Measurements from ENCODE around the gene NHSL1.
A peak's percentile ranks its signal among the peaks of the same experiment; 100 is the strongest.

The NHSL1 gene

DNA sequence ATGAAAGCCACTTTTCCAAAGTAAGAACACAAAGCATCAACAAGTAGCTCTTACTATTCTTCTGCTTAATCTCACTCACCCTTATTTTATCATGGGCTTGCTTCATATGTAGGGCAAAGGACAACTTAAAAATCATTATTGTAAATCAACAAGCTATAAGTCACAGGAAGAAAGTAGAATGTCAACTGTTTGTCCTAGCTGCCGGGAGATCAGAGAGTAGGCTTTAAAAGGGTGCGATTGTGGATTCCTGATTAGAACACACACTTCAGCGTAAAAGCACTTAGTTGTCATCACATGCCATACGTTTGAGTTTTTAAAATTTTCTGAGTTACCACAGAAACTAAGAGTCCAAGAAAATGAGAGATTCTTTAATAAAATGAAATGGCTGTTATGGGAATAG is 44.4 kb upstream of the NHSL1 start:
- H3K4me1 ChIP-seq (ENCODE audit: control insufficient read depth in 2 of 2, insufficient read depth in 1 of 2, low read depth in 1 of 2, low read length in 2 of 2), result peaks cover 8 to 20% of the 10 kb centered on the region in 2 donors
- H3K4me3 ChIP-seq (ENCODE audit: low read length in 2 of 2), result peak overlapping the region in 1 of 2 donors; percentile 45
- no peak overlapping the region for H2AK5ac ChIP-seq (ENCODE audit: low read depth, low read length)
- no peak overlapping the region for H3K18ac ChIP-seq (ENCODE audit: low read length)
- H3K4me2 ChIP-seq (ENCODE audit: insufficient read depth, low read length, poor library complexity, severe bottlenecking), result no peak overlapping the region
- no peak overlapping the region for H3K23ac ChIP-seq (ENCODE audit: low read depth, low read length, poor library complexity)
- H2BK5ac ChIP-seq (ENCODE audit: low read length), result no peak overlapping the region
- H2BK15ac ChIP-seq (ENCODE audit: low read length), result no peak overlapping the region
- no peak overlapping the region for H4K8ac ChIP-seq (ENCODE audit: low read depth, low read length)
- no peak overlapping the region for H2BK12ac ChIP-seq (ENCODE audit: low read length)
- H2AFZ ChIP-seq (ENCODE audit: low read length), result no peak overlapping the region
- H3K36me3 ChIP-seq (replicated peaks in 1 of 2; ENCODE audit: control insufficient read depth in 2 of 2, insufficient read depth in 2 of 2, low read length in 2 of 2), result peaks cover 0 to 10% of the 10 kb centered on the region in 2 donors
- H3K9ac ChIP-seq (ENCODE audit: low read depth, low read length, poor library complexity), result no peak overlapping the region
- no peak overlapping the region for H3K4ac ChIP-seq (ENCODE audit: low read length)
- peaks cover 0 to 15% of the 10 kb centered on the region in 2 donors for H3K9me3 ChIP-seq (replicated peaks in 1 of 2; ENCODE audit: control insufficient read depth in 2 of 2, insufficient read depth in 1 of 2, low read depth in 1 of 2, low read length in 2 of 2)
- no peaks in the 10 kb centered on the region for H3K79me1 ChIP-seq (ENCODE audit: low read depth, low read length)
- no peak overlapping the region for H3K27ac ChIP-seq (replicated peaks; ENCODE audit: low read length)
- H3K14ac ChIP-seq (ENCODE audit: low read length), result no peak overlapping the region
- DNase-seq (ENCODE audit: low spot score), result no peak
- H3K27me3 ChIP-seq (ENCODE audit: control insufficient read depth in 3 of 3, insufficient read depth in 3 of 3, low read depth in 1 of 3, low read length in 3 of 3), result no peaks in the 10 kb centered on the region
- H2BK120ac ChIP-seq (ENCODE audit: low read depth, low read length), result no peak overlapping the region
- no CpG with 5 or more reads among the region's 4 CpGs for WGBS, 2 donors (ENCODE audit: extremely low coverage in 2 of 2, insufficient read length in 2 of 2, insufficient replicate concordance in 1 of 2)
- no peak overlapping the region for H4K91ac ChIP-seq (ENCODE audit: low read depth, low read length, poor library complexity)

DNA sequence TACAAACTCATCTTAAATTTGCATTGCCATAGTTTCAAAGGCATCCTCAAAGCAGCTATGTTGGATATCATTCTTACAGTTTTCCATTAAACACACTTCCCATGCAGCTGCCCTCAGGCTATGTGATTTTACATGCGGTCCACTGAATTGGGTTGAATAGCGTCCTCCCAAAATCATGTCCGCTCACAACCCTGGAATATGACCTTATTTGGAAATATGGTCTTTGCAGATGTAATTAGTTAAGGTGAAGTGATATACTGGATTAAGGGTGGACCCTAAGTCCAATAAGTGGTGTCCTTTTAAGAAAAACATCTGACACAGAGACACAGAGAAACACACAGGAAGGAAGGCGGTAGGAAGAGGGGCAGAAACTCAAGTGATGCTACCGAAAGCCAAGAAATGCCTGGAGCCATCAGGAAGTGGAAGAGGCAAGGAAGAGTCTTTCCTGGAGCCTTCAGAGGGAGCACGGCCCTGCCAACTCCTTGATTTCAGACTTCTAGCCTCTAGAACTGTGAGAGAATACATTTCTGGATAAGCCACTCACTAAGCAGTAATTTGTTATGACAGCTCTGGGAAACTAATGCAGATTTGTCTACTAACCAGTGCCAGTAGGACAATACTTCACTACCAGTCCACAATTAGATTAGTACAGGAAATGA is 42.7 kb upstream of the NHSL1 start:
- H3K4ac ChIP-seq (ENCODE audit: low read length), result no peak overlapping the region
- no peak overlapping the region for H4K91ac ChIP-seq (ENCODE audit: low read depth, low read length, poor library complexity)
- no peak overlapping the region for H2BK12ac ChIP-seq (ENCODE audit: low read length)
- H3K79me1 ChIP-seq (ENCODE audit: low read depth, low read length), result no peaks in the 10 kb centered on the region
- H2AFZ ChIP-seq (ENCODE audit: low read length), result no peak overlapping the region
- no peak overlapping the region for H3K4me2 ChIP-seq (ENCODE audit: insufficient read depth, low read length, poor library complexity, severe bottlenecking)
- H3K27me3 ChIP-seq (ENCODE audit: control insufficient read depth in 3 of 3, insufficient read depth in 3 of 3, low read depth in 1 of 3, low read length in 3 of 3), result no peaks in the 10 kb centered on the region
- no CpG with 5 or more reads among the region's 6 CpGs for WGBS, 2 donors (ENCODE audit: extremely low coverage in 2 of 2, insufficient read length in 2 of 2, insufficient replicate concordance in 1 of 2)
- no peak overlapping the region for H2BK15ac ChIP-seq (ENCODE audit: low read length)
- no peak overlapping the region for H3K14ac ChIP-seq (ENCODE audit: low read length)
- no peak overlapping the region for H2BK5ac ChIP-seq (ENCODE audit: low read length)
- H3K23ac ChIP-seq (ENCODE audit: low read depth, low read length, poor library complexity), result no peak overlapping the region
- H3K18ac ChIP-seq (ENCODE audit: low read length), result no peak overlapping the region
- no peak overlapping the region for H3K27ac ChIP-seq (replicated peaks; ENCODE audit: low read length)
- H3K9me3 ChIP-seq (replicated peaks in 1 of 2; ENCODE audit: control insufficient read depth in 2 of 2, insufficient read depth in 1 of 2, low read depth in 1 of 2, low read length in 2 of 2), result peaks cover 0 to 15% of the 10 kb centered on the region in 2 donors
- H3K9ac ChIP-seq (ENCODE audit: low read depth, low read length, poor library complexity), result no peak overlapping the region
- H3K4me1 ChIP-seq (ENCODE audit: control insufficient read depth in 2 of 2, insufficient read depth in 1 of 2, low read depth in 1 of 2, low read length in 2 of 2), result peaks cover 11 to 23% of the 10 kb centered on the region in 2 donors
- no peak overlapping the region for H2AK5ac ChIP-seq (ENCODE audit: low read depth, low read length)
- H3K4me3 ChIP-seq (ENCODE audit: low read length in 2 of 2), result no peak overlapping the region
- peaks cover 0 to 19% of the 10 kb centered on the region in 2 donors for H3K36me3 ChIP-seq (replicated peaks in 1 of 2; ENCODE audit: control insufficient read depth in 2 of 2, insufficient read depth in 2 of 2, low read length in 2 of 2)
- DNase-seq (ENCODE audit: low spot score), result no peak
- H4K8ac ChIP-seq (ENCODE audit: low read depth, low read length), result no peak overlapping the region
- no peak overlapping the region for H2BK120ac ChIP-seq (ENCODE audit: low read depth, low read length)

DNA sequence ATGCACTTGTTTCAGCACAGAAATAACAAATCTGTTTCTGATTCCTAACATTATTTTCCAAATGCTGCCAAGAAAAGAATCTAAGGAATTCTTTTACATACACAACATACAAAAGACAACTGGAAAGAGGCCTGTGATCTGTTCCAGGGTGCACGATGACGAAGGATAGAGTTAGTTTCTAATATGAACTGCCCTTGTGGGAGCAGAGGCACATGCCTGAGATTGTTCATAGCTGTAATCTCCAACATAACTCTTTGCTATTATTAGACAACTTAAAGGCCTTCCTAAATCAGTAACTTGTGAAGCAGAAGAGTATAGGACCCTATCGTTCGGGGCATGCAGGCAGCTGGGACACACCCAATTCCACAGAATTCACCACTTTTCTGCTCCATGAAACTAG is 41.2 kb upstream of the NHSL1 start:
- H3K4me3 ChIP-seq (ENCODE audit: low read length in 2 of 2), result no peak overlapping the region
- no peak overlapping the region for H3K18ac ChIP-seq (ENCODE audit: low read length)
- no peak overlapping the region for H2BK120ac ChIP-seq (ENCODE audit: low read depth, low read length)
- H3K27me3 ChIP-seq (ENCODE audit: control insufficient read depth in 3 of 3, insufficient read depth in 3 of 3, low read depth in 1 of 3, low read length in 3 of 3), result no peaks in the 10 kb centered on the region
- no peak overlapping the region for H2BK15ac ChIP-seq (ENCODE audit: low read length)
- H3K14ac ChIP-seq (ENCODE audit: low read length), result no peak overlapping the region
- no peaks in the 10 kb centered on the region for H3K79me1 ChIP-seq (ENCODE audit: low read depth, low read length)
- no peak overlapping the region for H3K9ac ChIP-seq (ENCODE audit: low read depth, low read length, poor library complexity)
- H3K36me3 ChIP-seq (replicated peaks in 1 of 2; ENCODE audit: control insufficient read depth in 2 of 2, insufficient read depth in 2 of 2, low read length in 2 of 2), result peaks cover 0 to 33% of the 10 kb centered on the region in 2 donors
- H2BK5ac ChIP-seq (ENCODE audit: low read length), result no peak overlapping the region
- H3K4me1 ChIP-seq (ENCODE audit: control insufficient read depth in 2 of 2, insufficient read depth in 1 of 2, low read depth in 1 of 2, low read length in 2 of 2), result peaks cover 7 to 13% of the 10 kb centered on the region in 2 donors
- no CpG with 5 or more reads among the region's 4 CpGs for WGBS, 2 donors (ENCODE audit: extremely low coverage in 2 of 2, insufficient read length in 2 of 2, insufficient replicate concordance in 1 of 2)
- no peak overlapping the region for H3K23ac ChIP-seq (ENCODE audit: low read depth, low read length, poor library complexity)
- no peak overlapping the region for H2BK12ac ChIP-seq (ENCODE audit: low read length)
- no peak overlapping the region for H3K4me2 ChIP-seq (ENCODE audit: insufficient read depth, low read length, poor library complexity, severe bottlenecking)
- H2AK5ac ChIP-seq (ENCODE audit: low read depth, low read length), result no peak overlapping the region
- no peak overlapping the region for H3K4ac ChIP-seq (ENCODE audit: low read length)
- H4K91ac ChIP-seq (ENCODE audit: low read depth, low read length, poor library complexity), result no peak overlapping the region
- H2AFZ ChIP-seq (ENCODE audit: low read length), result no peak overlapping the region
- H4K8ac ChIP-seq (ENCODE audit: low read depth, low read length), result no peak overlapping the region
- DNase-seq (ENCODE audit: low spot score), result no peak
- no peak overlapping the region for H3K27ac ChIP-seq (replicated peaks; ENCODE audit: low read length)
- H3K9me3 ChIP-seq (replicated peaks in 1 of 2; ENCODE audit: control insufficient read depth in 2 of 2, insufficient read depth in 1 of 2, low read depth in 1 of 2, low read length in 2 of 2), result peaks cover 0 to 15% of the 10 kb centered on the region in 2 donors

DNA sequence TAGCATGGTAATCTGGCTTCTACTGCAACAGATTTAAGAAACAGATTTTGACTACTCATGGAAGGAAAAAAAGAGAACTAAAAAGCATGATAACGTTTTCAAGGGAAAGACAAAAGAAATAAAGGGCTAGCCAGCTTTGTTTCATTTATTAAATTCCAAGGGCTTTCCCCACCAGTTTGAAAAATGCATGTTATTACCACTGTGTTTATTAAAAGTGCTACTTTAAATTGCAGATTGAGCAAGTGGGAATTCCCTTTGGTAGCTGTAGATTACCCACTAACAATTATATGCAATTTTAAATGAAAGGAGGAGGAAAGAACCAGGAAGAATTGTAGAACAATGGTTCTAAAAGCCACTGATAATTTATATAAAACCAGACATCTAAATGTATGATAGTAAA is 40.6 kb upstream of the NHSL1 start:
- no peaks in the 10 kb centered on the region for H3K79me1 ChIP-seq (ENCODE audit: low read depth, low read length)
- H3K9me3 ChIP-seq (replicated peaks in 1 of 2; ENCODE audit: control insufficient read depth in 2 of 2, insufficient read depth in 1 of 2, low read depth in 1 of 2, low read length in 2 of 2), result peaks cover 0 to 15% of the 10 kb centered on the region in 2 donors
- H3K36me3 ChIP-seq (replicated peaks in 1 of 2; ENCODE audit: control insufficient read depth in 2 of 2, insufficient read depth in 2 of 2, low read length in 2 of 2), result peaks cover 0 to 37% of the 10 kb centered on the region in 2 donors
- no peak overlapping the region for H3K18ac ChIP-seq (ENCODE audit: low read length)
- H3K9ac ChIP-seq (ENCODE audit: low read depth, low read length, poor library complexity), result no peak overlapping the region
- no CpG with 5 or more reads among the region's 1 CpG for WGBS, 2 donors (ENCODE audit: extremely low coverage in 2 of 2, insufficient read length in 2 of 2, insufficient replicate concordance in 1 of 2)
- H4K91ac ChIP-seq (ENCODE audit: low read depth, low read length, poor library complexity), result no peak overlapping the region
- H2AK5ac ChIP-seq (ENCODE audit: low read depth, low read length), result no peak overlapping the region
- no peak overlapping the region for H3K4me3 ChIP-seq (ENCODE audit: low read length in 2 of 2)
- H3K14ac ChIP-seq (ENCODE audit: low read length), result no peak overlapping the region
- no peak for DNase-seq (ENCODE audit: low spot score)
- H3K4ac ChIP-seq (ENCODE audit: low read length), result no peak overlapping the region
- H4K8ac ChIP-seq (ENCODE audit: low read depth, low read length), result no peak overlapping the region
- H3K27me3 ChIP-seq (ENCODE audit: control insufficient read depth in 3 of 3, insufficient read depth in 3 of 3, low read depth in 1 of 3, low read length in 3 of 3), result no peaks in the 10 kb centered on the region
- no peak overlapping the region for H2BK5ac ChIP-seq (ENCODE audit: low read length)
- H3K4me1 ChIP-seq (ENCODE audit: control insufficient read depth in 2 of 2, insufficient read depth in 1 of 2, low read depth in 1 of 2, low read length in 2 of 2), result peaks cover 6 to 13% of the 10 kb centered on the region in 2 donors
- no peak overlapping the region for H2AFZ ChIP-seq (ENCODE audit: low read length)
- no peak overlapping the region for H2BK12ac ChIP-seq (ENCODE audit: low read length)
- no peak overlapping the region for H3K27ac ChIP-seq (replicated peaks; ENCODE audit: low read length)
- no peak overlapping the region for H2BK15ac ChIP-seq (ENCODE audit: low read length)
- no peak overlapping the region for H2BK120ac ChIP-seq (ENCODE audit: low read depth, low read length)
- no peak overlapping the region for H3K23ac ChIP-seq (ENCODE audit: low read depth, low read length, poor library complexity)
- H3K4me2 ChIP-seq (ENCODE audit: insufficient read depth, low read length, poor library complexity, severe bottlenecking), result no peak overlapping the region
